ENCODE data around the gene SNX30.

SNX30 gene

DNA sequence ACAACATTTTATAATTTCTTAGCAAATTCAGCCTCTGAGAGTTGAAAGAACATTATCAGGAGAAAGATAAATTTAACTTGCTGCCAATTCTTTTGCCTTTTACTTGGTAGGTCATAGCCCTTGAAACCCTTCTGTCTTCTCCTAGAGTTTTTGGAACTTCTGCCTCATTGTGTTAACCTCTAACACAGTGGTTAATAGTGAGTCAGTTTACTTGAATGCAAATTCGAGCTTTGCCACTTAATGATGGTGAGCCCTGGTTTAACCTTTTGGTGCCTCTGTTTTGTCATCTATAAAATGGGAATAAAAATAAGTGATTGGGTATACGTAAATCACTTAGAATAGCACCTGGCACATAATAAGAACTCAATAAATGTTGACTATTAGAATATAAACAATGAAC, 30.9 kb upstream of the SNX30 start:
- TF ChIP-seq RAD21 (IDR thresholded peaks at IDR 0.05; ENCODE audit: low read depth): no peak
- TF ChIP-seq CEBPB (IDR thresholded peaks at IDR 0.05): no peak
- no peak for TF ChIP-seq YY1 (IDR thresholded peaks at IDR 0.05; ENCODE audit: low read depth)
- TF ChIP-seq TAF1 (IDR thresholded peaks at IDR 0.05; ENCODE audit: low read depth): no peak
- TF ChIP-seq CREB1 (IDR thresholded peaks at IDR 0.05; ENCODE audit: low read depth): no peak
- TF ChIP-seq TCF12 (IDR thresholded peaks at IDR 0.05; ENCODE audit: low read depth): no peak
- TF ChIP-seq, protein P1, sequence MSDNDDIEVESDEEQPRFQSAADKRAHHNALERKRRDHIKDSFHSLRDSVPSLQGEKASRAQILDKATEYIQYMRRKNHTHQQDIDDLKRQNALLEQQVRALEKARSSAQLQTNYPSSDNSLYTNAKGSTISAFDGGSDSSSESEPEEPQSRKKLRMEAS (IDR thresholded peaks at IDR 0.05): no peak
- no peak for TF ChIP-seq FOXM1 (IDR thresholded peaks at IDR 0.05; ENCODE audit: borderline replicate concordance, low read depth)
- no peak for TF ChIP-seq EP300 (IDR thresholded peaks at IDR 0.05; ENCODE audit: borderline replicate concordance)
- no peak for TF ChIP-seq NFIC (IDR thresholded peaks at IDR 0.05)
- no peak for TF ChIP-seq ZBTB7A (IDR thresholded peaks at IDR 0.05; ENCODE audit: low read depth)
- TF ChIP-seq, protein P2, sequence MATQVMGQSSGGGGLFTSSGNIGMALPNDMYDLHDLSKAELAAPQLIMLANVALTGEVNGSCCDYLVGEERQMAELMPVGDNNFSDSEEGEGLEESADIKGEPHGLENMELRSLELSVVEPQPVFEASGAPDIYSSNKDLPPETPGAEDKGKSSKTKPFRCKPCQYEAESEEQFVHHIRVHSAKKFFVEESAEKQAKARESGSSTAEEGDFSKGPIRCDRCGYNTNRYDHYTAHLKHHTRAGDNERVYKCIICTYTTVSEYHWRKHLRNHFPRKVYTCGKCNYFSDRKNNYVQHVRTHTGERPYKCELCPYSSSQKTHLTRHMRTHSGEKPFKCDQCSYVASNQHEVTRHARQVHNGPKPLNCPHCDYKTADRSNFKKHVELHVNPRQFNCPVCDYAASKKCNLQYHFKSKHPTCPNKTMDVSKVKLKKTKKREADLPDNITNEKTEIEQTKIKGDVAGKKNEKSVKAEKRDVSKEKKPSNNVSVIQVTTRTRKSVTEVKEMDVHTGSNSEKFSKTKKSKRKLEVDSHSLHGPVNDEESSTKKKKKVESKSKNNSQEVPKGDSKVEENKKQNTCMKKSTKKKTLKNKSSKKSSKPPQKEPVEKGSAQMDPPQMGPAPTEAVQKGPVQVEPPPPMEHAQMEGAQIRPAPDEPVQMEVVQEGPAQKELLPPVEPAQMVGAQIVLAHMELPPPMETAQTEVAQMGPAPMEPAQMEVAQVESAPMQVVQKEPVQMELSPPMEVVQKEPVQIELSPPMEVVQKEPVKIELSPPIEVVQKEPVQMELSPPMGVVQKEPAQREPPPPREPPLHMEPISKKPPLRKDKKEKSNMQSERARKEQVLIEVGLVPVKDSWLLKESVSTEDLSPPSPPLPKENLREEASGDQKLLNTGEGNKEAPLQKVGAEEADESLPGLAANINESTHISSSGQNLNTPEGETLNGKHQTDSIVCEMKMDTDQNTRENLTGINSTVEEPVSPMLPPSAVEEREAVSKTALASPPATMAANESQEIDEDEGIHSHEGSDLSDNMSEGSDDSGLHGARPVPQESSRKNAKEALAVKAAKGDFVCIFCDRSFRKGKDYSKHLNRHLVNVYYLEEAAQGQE (IDR thresholded peaks at IDR 0.05; ENCODE audit: low read depth): no peak
- TF ChIP-seq EGR1 (IDR thresholded peaks at IDR 0.05): no peak
- TF ChIP-seq TEAD4 (IDR thresholded peaks at IDR 0.05): no peak
- TF ChIP-seq USF1 (IDR thresholded peaks at IDR 0.05): no peak

- TF ChIP-seq EP300 (IDR thresholded peaks at IDR 0.05; ENCODE audit: borderline replicate concordance) (no peak), FOXM1 (IDR thresholded peaks at IDR 0.05; ENCODE audit: borderline replicate concordance, low read depth) (no peak), CREB1 (IDR thresholded peaks at IDR 0.05; ENCODE audit: low read depth) (no peak), TCF12 (IDR thresholded peaks at IDR 0.05; ENCODE audit: low read depth) (no peak), EGR1 (IDR thresholded peaks at IDR 0.05) (no peak), CEBPB (IDR thresholded peaks at IDR 0.05) (no peak; the same call in 1 of the 2 replicates), YY1 (IDR thresholded peaks at IDR 0.05; ENCODE audit: low read depth) (no peak), TAF1 (IDR thresholded peaks at IDR 0.05; ENCODE audit: low read depth) (no peak), NFIC (IDR thresholded peaks at IDR 0.05) (no peak), RAD21 (IDR thresholded peaks at IDR 0.05; ENCODE audit: low read depth) (no peak), TEAD4 (IDR thresholded peaks at IDR 0.05) (no peak), USF1 (IDR thresholded peaks at IDR 0.05) (no peak), ZBTB7A (IDR thresholded peaks at IDR 0.05; ENCODE audit: low read depth) (no peak)
- TF ChIP-seq, protein P2 (IDR thresholded peaks at IDR 0.05; ENCODE audit: low read depth): no peak
- TF ChIP-seq, protein P1 (IDR thresholded peaks at IDR 0.05): no peak
These were observed 30.3 kb upstream of the SNX30 start for GRCh38 chr9:112720113-112720780.

DNA sequence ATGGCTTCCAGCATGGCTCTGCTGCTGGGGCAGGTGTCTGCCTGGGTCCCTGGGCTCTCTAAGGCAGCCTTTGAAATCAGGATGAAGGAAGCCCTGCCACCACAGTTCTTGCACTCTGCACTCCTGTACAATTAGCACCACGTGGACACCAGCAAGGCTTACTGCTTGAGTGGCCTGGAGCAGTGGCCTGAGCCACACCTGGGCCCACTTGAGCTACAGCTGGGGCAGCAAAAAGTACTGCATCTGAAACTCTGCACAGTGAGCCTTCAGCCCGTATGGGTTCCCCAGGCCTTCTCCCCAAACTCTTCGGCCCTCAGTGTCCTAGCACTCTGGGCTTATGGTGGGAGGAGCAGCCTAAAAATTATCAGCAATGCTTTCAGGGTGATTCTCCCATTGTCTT, 24.6 kb upstream of the SNX30 start:
- no peak for TF ChIP-seq EGR1 (IDR thresholded peaks at IDR 0.05)
- TF ChIP-seq USF1 (IDR thresholded peaks at IDR 0.05): no peak
- no peak for TF ChIP-seq ZBTB7A (IDR thresholded peaks at IDR 0.05; ENCODE audit: low read depth)
- TF ChIP-seq, protein P1 (IDR thresholded peaks at IDR 0.05): no peak
- TF ChIP-seq TCF12 (IDR thresholded peaks at IDR 0.05; ENCODE audit: low read depth): no peak
- TF ChIP-seq CEBPB (IDR thresholded peaks at IDR 0.05): no peak
- no peak for TF ChIP-seq YY1 (IDR thresholded peaks at IDR 0.05; ENCODE audit: low read depth)
- TF ChIP-seq EP300 (IDR thresholded peaks at IDR 0.05; ENCODE audit: borderline replicate concordance): no peak
- TF ChIP-seq RAD21 (IDR thresholded peaks at IDR 0.05; ENCODE audit: low read depth): no peak
- no peak for TF ChIP-seq TEAD4 (IDR thresholded peaks at IDR 0.05)

GRCh38 chr9:112726428-112726827, 24.1 kb upstream of the SNX30 start:
- TF ChIP-seq FOXM1 (IDR thresholded peaks at IDR 0.05; ENCODE audit: borderline replicate concordance, low read depth) (no peak), EP300 (IDR thresholded peaks at IDR 0.05; ENCODE audit: borderline replicate concordance) (no peak)

- TF ChIP-seq NFIC (IDR thresholded peaks at IDR 0.05): no peak
- no peak for TF ChIP-seq FOXM1 (IDR thresholded peaks at IDR 0.05; ENCODE audit: borderline replicate concordance, low read depth)
- no peak for TF ChIP-seq ZBTB7A (IDR thresholded peaks at IDR 0.05; ENCODE audit: low read depth)
- TF ChIP-seq TAF1 (IDR thresholded peaks at IDR 0.05; ENCODE audit: low read depth): no peak
- no peak for TF ChIP-seq USF1 (IDR thresholded peaks at IDR 0.05)
- no peak for TF ChIP-seq TEAD4 (IDR thresholded peaks at IDR 0.05)
- TF ChIP-seq TCF12 (IDR thresholded peaks at IDR 0.05; ENCODE audit: low read depth): no peak
- TF ChIP-seq, protein P2 (IDR thresholded peaks at IDR 0.05; ENCODE audit: low read depth): no peak
- no peak for TF ChIP-seq EP300 (IDR thresholded peaks at IDR 0.05; ENCODE audit: borderline replicate concordance)
- no peak for TF ChIP-seq CEBPB (IDR thresholded peaks at IDR 0.05)
- no peak for TF ChIP-seq RAD21 (IDR thresholded peaks at IDR 0.05; ENCODE audit: low read depth)
- TF ChIP-seq, protein P1 (IDR thresholded peaks at IDR 0.05): no peak
- no peak for TF ChIP-seq YY1 (IDR thresholded peaks at IDR 0.05; ENCODE audit: low read depth)
- no peak for TF ChIP-seq EGR1 (IDR thresholded peaks at IDR 0.05)
- TF ChIP-seq CREB1 (IDR thresholded peaks at IDR 0.05; ENCODE audit: low read depth): no peak
These were observed 22.2 kb upstream of the SNX30 start for GRCh38 chr9:112728401-112728800.

All from Ishikawa (cell line).